ENCODE data around the gene POU2F1.

The POU2F1 gene

DNA sequence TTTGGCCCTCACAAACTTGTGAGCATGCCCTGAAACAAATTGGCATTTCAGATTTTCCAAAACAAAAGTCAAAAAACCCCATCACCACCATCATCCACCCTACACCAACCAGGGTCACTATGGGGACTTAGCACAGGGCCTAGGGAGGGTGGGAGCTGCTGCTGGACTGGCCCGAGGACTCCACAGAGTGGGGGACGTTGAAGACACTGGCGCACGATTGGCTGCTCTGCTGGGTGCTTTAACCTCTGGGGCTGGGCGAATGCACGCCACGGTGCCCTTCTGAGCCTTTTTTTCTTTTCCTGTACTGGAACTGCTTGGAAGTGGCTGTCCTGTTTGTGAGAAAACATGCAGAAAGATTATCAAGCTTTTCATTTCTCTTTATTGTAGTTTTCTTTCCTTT is 204.8 kb downstream of the POU2F1 start:
- Histone ChIP-seq H3K27ac (ENCODE audit: low read depth, low read length) (no peak overlapping the region; the same call in 1 of the 2 replicates), H3K9ac (ENCODE audit: low read depth, low read length) (no peak overlapping the region), H3K9me3 (ENCODE audit: insufficient read depth, low read depth, low read length) (no peaks in the 10 kb centered on the region), H3K36me3 (ENCODE audit: insufficient read depth, low read length) (no peaks in the 10 kb centered on the region; the same call in 1 of the 2 replicates), H3K4me3 (ENCODE audit: low read length) (no peak overlapping the region), H3K27me3 (ENCODE audit: insufficient read depth, low read length) (no peaks in the 10 kb centered on the region), H3K4me1 (ENCODE audit: insufficient read depth, low read length) (peaks cover 62% of the 10 kb centered on the region)
- WGBS = 32% methylated on average over 7 of the region's 7 CpGs

DNA sequence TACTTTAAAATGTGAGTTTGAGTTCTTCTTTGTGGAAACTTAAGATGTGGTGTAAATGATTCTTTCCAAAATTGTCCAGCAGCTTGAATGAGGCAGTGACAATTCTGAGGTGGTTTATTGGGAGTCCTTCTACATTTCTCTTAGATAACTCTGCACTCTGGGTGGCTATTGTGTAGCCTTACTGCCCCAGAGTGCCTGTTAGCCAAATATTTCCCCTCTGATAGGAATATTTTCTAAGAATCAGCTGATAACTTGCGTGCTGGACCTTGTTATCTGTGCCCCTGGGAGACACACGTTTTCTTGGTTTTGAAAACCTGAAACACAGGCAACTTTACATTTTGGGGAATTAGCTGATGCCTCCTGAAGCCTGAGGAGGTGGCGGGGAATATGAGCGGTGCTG is 206.0 kb downstream of the POU2F1 start:
- Histone ChIP-seq H3K4me3 (ENCODE audit: low read length) (no peak overlapping the region), H3K9me3 (ENCODE audit: insufficient read depth, low read depth, low read length) (no peaks in the 10 kb centered on the region), H3K4me1 (ENCODE audit: insufficient read depth, low read length) (peaks cover 65% of the 10 kb centered on the region), H3K36me3 (ENCODE audit: insufficient read depth, low read length) (no peaks in the 10 kb centered on the region; the same call in 1 of the 2 replicates), H3K9ac (ENCODE audit: low read depth, low read length) (no peak overlapping the region), H3K27me3 (ENCODE audit: insufficient read depth, low read length) (no peaks in the 10 kb centered on the region), H3K27ac (ENCODE audit: low read depth, low read length) (no peak overlapping the region)
- WGBS = 81% methylated on average over 4 of the region's 4 CpGs

DNA sequence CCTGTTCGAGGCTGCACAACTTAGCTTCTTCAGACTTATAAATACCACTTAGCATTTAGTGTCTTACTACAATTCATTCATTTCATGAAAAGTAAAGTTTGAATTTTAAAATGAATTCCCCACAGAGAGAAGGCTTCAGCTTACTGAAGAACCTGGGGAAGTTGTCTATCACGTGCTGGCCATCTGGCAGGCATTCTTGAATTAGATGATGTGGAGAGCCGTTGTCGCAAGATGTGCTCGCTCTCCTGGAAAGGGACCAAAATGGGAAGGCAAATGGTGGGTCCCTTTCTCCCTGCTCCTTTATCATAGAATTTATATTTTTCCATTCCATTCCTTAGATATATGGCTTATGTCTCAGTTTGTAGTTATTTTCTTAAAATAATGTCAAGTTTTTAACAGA is 207.2 kb downstream of the POU2F1 start:
- no peaks in the 10 kb centered on the region for H3K9me3 ChIP-seq (ENCODE audit: insufficient read depth, low read depth, low read length)
- no peak overlapping the region for H3K4me3 ChIP-seq (ENCODE audit: low read length)
- peaks cover 76% of the 10 kb centered on the region for H3K4me1 ChIP-seq (ENCODE audit: insufficient read depth, low read length)
- no peaks in the 10 kb centered on the region for H3K36me3 ChIP-seq (ENCODE audit: insufficient read depth, low read length)
- H3K27ac ChIP-seq (ENCODE audit: low read depth, low read length) = no peak overlapping the region
- H3K9ac ChIP-seq (ENCODE audit: low read depth, low read length) = no peak overlapping the region
- H3K27me3 ChIP-seq (ENCODE audit: insufficient read depth, low read length) = no peaks in the 10 kb centered on the region
- 89% methylated on average over 5 of the region's 5 CpGs for WGBS

DNA sequence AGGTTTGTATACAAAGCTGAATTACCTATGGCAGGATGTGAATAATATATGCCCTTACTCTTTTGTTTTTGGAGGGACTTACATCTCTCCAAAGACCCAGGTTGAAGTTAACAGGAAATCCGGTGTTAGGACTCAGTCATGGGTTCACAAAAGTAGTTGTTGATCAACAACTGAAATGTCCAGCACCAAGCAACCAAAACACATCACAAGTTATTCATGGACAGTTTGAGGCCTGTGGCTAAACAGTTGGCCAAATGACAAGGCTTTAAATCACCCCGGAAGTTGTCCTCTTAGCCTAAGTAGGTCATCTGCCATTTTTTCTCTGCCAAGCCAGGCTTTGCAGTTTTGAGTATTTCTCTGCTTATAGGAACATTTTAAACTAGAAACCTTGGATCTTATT is 207.7 kb downstream of the POU2F1 start:
- Histone ChIP-seq H3K36me3 (ENCODE audit: insufficient read depth, low read length) (no peaks in the 10 kb centered on the region), H3K9me3 (ENCODE audit: insufficient read depth, low read depth, low read length) (no peaks in the 10 kb centered on the region), H3K27ac (ENCODE audit: low read depth, low read length) (no peak overlapping the region), H3K4me1 (ENCODE audit: insufficient read depth, low read length) (peaks cover 74% of the 10 kb centered on the region), H3K4me3 (ENCODE audit: low read length) (no peak overlapping the region), H3K27me3 (ENCODE audit: insufficient read depth, low read length) (no peaks in the 10 kb centered on the region), H3K9ac (ENCODE audit: low read depth, low read length) (no peak overlapping the region)
- 88% methylated on average over 2 of the region's 2 CpGs for WGBS

DNA sequence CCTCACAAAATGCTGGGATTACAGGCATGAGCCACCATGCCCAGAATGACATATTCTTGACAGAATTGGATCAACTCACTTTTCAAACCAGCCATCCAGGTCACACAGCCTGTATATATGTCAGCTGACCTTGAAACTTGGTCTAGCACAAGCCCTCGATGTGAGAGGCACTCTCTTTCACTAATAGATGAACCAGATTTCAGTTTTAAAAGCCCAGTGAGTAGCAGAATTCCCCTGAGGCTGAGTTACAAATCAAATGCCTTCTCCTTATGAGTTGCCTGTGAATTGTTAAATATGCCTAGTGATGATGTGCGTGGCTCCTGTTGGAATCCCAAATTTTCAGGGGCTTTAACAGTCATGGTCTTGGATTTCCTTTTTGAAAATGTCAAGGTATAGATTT is 208.9 kb downstream of the POU2F1 start:
- no peaks in the 10 kb centered on the region for H3K36me3 ChIP-seq (ENCODE audit: insufficient read depth, low read length)
- no peaks in the 10 kb centered on the region for H3K9me3 ChIP-seq (ENCODE audit: insufficient read depth, low read depth, low read length)
- H3K4me1 ChIP-seq (ENCODE audit: insufficient read depth, low read length) = peaks cover 66% of the 10 kb centered on the region
- WGBS = 92% methylated on average over 2 of the region's 2 CpGs
- no peak overlapping the region for H3K4me3 ChIP-seq (ENCODE audit: low read length)
- H3K9ac ChIP-seq (ENCODE audit: low read depth, low read length) = no peak overlapping the region
- H3K27ac ChIP-seq (ENCODE audit: low read depth, low read length) = no peak overlapping the region
- no peaks in the 10 kb centered on the region for H3K27me3 ChIP-seq (ENCODE audit: insufficient read depth, low read length)

DNA sequence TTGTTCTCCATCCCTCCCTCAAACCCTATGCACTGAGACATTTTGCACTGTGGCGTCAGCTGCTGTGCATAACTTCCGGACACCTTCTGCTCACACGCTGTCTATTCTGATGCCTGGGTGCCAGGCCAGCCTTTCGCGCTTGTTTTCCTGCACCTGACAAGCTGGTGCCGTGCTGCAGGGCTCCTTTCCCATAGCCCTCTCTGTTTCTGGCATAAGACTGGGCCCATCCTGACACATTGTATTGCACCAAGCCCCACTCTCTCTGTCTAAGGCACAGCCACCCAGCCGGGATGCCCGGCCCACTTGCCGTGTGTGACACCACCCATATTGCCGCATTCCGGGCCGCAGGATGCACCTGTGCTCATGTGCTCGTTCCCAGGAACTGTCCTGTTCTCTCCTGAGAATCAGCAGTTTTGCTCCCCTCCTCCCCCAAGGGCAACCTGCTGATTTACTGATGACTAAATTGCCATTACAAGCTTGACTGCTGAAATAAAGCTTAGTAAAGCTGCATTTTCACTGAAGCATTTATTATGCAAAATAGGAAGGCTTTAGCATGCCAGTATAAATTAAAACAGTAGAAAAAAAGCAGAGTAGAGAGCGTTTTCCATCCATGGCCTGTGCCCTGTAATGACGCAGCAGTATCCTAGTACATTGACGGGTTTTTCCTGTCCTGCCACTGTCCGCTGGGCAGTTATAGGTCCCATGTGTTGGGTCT is 209.6 kb downstream of the POU2F1 start:
- no peaks in the 10 kb centered on the region for H3K27me3 ChIP-seq (ENCODE audit: insufficient read depth, low read length)
- H3K36me3 ChIP-seq (ENCODE audit: insufficient read depth, low read length) = no peaks in the 10 kb centered on the region
- WGBS = 52% methylated on average over 17 of the region's 17 CpGs
- peaks cover 60% of the 10 kb centered on the region for H3K4me1 ChIP-seq (ENCODE audit: insufficient read depth, low read length)
- peak overlapping the region; percentile 16; the same call in 1 of the 2 replicates for H3K27ac ChIP-seq (ENCODE audit: low read depth, low read length)
- H3K9ac ChIP-seq (ENCODE audit: low read depth, low read length) = no peak overlapping the region
- H3K4me3 ChIP-seq (ENCODE audit: low read length) = no peak overlapping the region
- H3K9me3 ChIP-seq (ENCODE audit: insufficient read depth, low read depth, low read length) = no peaks in the 10 kb centered on the region

- WGBS = 66% methylated on average over 10 of the region's 10 CpGs
- H3K36me3 ChIP-seq (ENCODE audit: insufficient read depth, low read length) = no peaks in the 10 kb centered on the region
- no peaks in the 10 kb centered on the region for H3K27me3 ChIP-seq (ENCODE audit: insufficient read depth, low read length)
- peak overlapping the region; percentile 16; the same call in 1 of the 2 replicates for H3K27ac ChIP-seq (ENCODE audit: low read depth, low read length)
- H3K9me3 ChIP-seq (ENCODE audit: insufficient read depth, low read depth, low read length) = no peaks in the 10 kb centered on the region
- no peak overlapping the region for H3K9ac ChIP-seq (ENCODE audit: low read depth, low read length)
- no peak overlapping the region for H3K4me3 ChIP-seq (ENCODE audit: low read length)
- peaks cover 54% of the 10 kb centered on the region for H3K4me1 ChIP-seq (ENCODE audit: insufficient read depth, low read length)
Observed at GRCh38 chr1:167430849-167431242, 210.2 kb downstream of the POU2F1 start.

DNA sequence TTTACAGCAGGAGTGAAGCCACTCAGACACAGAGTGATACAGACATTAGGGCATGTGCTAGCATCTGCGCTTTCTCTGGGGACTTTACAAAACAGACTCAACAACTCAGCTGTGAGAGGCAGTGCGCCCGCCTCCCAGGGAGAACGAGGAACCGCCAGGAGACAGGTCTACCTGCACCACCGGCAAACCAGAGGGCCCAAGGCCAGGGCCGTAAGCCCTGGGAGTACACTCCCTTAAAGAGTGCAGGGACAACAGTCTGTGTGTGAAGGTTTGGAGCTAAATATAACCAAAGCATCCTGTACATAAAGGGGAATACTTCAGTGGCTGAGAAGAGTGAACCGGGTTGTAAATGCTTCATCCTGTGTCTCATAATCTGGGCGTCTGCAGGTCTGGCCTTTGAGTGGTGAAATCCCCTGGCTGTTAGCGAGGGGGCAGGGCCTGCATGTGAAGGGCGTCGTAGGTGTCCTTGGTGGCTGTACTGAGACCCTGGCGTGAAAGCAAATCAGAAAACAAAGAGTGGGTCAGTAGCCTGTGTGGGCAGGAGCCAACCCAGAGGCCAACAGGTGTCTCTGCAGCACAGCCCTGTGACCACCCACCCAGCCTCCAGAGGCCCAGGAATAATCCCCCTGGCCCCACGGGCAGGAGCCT is 210.7 kb downstream of the POU2F1 start:
- Histone ChIP-seq H3K9me3 (ENCODE audit: insufficient read depth, low read depth, low read length) (0 out of 2 replicates have a peak, but pooled peaks cover 3% of the 10 kb centered on the region), H3K4me1 (ENCODE audit: insufficient read depth, low read length) (peaks cover 49% of the 10 kb centered on the region), H3K27ac (ENCODE audit: low read depth, low read length) (no peak overlapping the region), H3K36me3 (ENCODE audit: insufficient read depth, low read length) (no peaks in the 10 kb centered on the region), H3K4me3 (ENCODE audit: low read length) (no peak overlapping the region), H3K27me3 (ENCODE audit: insufficient read depth, low read length) (no peaks in the 10 kb centered on the region), H3K9ac (ENCODE audit: low read depth, low read length) (no peak overlapping the region)
- WGBS = 80% methylated on average over 14 of the region's 14 CpGs

DNA sequence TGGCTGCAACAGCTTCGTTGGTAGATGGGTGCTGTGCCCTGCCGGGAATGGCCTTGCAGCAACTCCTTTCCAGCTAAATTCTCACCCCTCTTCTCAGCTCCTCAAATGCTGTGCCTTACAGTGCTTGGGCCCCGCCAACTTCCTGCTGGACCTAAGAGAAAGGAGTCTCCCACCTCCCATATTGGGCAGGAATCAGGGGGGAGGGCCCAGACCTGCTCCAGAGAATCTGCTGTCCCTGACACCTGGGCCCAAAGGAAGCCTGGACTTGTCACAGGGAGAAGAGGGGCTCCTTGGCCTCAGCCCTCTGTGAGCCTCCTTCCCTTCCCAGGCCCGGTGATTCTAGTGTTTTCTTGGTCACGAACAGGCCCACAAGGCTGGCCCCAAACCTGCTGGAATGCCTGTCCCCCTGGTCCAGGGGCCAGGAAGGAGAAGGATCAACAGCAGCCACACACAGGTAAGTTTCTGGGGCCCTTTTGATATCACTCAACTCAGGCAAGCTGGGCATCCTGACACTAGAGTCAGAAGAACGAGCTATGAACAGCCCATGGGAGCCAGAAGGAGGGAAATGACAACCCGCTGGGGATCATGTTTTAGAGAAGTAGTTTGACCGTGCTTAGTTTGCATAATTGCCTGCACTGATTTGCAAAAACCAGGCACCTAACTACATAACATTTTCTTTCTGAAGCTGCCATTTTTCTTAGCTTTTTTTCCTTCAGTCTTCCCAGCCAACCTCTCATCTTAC is 211.4 kb downstream of the POU2F1 start:
- no peak overlapping the region for H3K4me3 ChIP-seq (ENCODE audit: low read length)
- no peaks in the 10 kb centered on the region for H3K36me3 ChIP-seq (ENCODE audit: insufficient read depth, low read length)
- WGBS = 87% methylated on average over 8 of the region's 8 CpGs
- 0 out of 2 replicates have a peak, but pooled peaks cover 3% of the 10 kb centered on the region for H3K9me3 ChIP-seq (ENCODE audit: insufficient read depth, low read depth, low read length)
- H3K4me1 ChIP-seq (ENCODE audit: insufficient read depth, low read length) = peaks cover 42% of the 10 kb centered on the region
- H3K27me3 ChIP-seq (ENCODE audit: insufficient read depth, low read length) = 0 out of 2 replicates have a peak, but pooled peaks cover 2% of the 10 kb centered on the region
- no peak overlapping the region for H3K9ac ChIP-seq (ENCODE audit: low read depth, low read length)
- no peak overlapping the region for H3K27ac ChIP-seq (ENCODE audit: low read depth, low read length)

GRCh38 chr1:167432780-167433179 is 212.1 kb downstream of the POU2F1 start:
- WGBS = 95% methylated on average over 7 of the region's 7 CpGs
- Histone ChIP-seq H3K4me1 (ENCODE audit: insufficient read depth, low read length) (peaks cover 40% of the 10 kb centered on the region), H3K36me3 (ENCODE audit: insufficient read depth, low read length) (no peaks in the 10 kb centered on the region), H3K9ac (ENCODE audit: low read depth, low read length) (no peak overlapping the region), H3K4me3 (ENCODE audit: low read length) (no peak overlapping the region), H3K27me3 (ENCODE audit: insufficient read depth, low read length) (peaks cover 5% of the 10 kb centered on the region; the same call in 1 of the 2 replicates), H3K27ac (ENCODE audit: low read depth, low read length) (no peak overlapping the region), H3K9me3 (ENCODE audit: insufficient read depth, low read depth, low read length) (0 out of 2 replicates have a peak, but pooled peaks cover 3% of the 10 kb centered on the region)

GRCh38 chr1:167433884-167434283 is 213.2 kb downstream of the POU2F1 start:
- H3K9me3 ChIP-seq (ENCODE audit: insufficient read depth, low read depth, low read length) = 0 out of 2 replicates have a peak, but pooled peaks cover 3% of the 10 kb centered on the region
- H3K4me3 ChIP-seq (ENCODE audit: low read length) = no peak overlapping the region
- no peak overlapping the region for H3K9ac ChIP-seq (ENCODE audit: low read depth, low read length)
- 96% methylated on average over 6 of the region's 6 CpGs for WGBS
- no peak overlapping the region for H3K27ac ChIP-seq (ENCODE audit: low read depth, low read length)
- H3K27me3 ChIP-seq (ENCODE audit: insufficient read depth, low read length) = peaks cover 15% of the 10 kb centered on the region
- peaks cover 39% of the 10 kb centered on the region for H3K4me1 ChIP-seq (ENCODE audit: insufficient read depth, low read length)
- no peaks in the 10 kb centered on the region for H3K36me3 ChIP-seq (ENCODE audit: insufficient read depth, low read length)

Measured in HUES64 (cell line).